HCEC 1CT (cell line): ENCODE measurements around the gene APCDD1L.

Experiments used
- DNase-seq: peaks from one replicate; pipeline ENCODE4 v3.0.0-alpha.2; 2017

The APCDD1L gene

GRCh38 chr20:58482416-58482815 is 32.8 kb downstream of the APCDD1L start:
- no peak for DNase-seq

GRCh38 chr20:58481481-58482021 is 33.6 kb downstream of the APCDD1L start:
- peak; percentile 3 for DNase-seq

GRCh38 chr20:58480551-58481336 is 34.5 kb downstream of the APCDD1L start:
- DNase-seq, result no peak

- no peak for DNase-seq
Observed at GRCh38 chr20:58479726-58480440, 35.3 kb downstream of the APCDD1L start.

GRCh38 chr20:58478141-58478805 is 36.9 kb downstream of the APCDD1L start:
- no peak for DNase-seq

- no peak for DNase-seq
Observed at GRCh38 chr20:58475466-58475865, 39.7 kb downstream of the APCDD1L start.

- DNase-seq, result no peak
Observed at GRCh38 chr20:58473453-58474425, 41.5 kb downstream of the APCDD1L start.

GRCh38 chr20:58472273-58473018 is 42.8 kb downstream of the APCDD1L start:
- no peak for DNase-seq

- DNase-seq, result no peak
Observed at GRCh38 chr20:58471193-58472164, 43.7 kb downstream of the APCDD1L start.

- DNase-seq, result no peak
Observed at GRCh38 chr20:58470336-58471192, 44.6 kb downstream of the APCDD1L start.

- no peak for DNase-seq
Observed at GRCh38 chr20:58469616-58470015, 45.6 kb downstream of the APCDD1L start.

- no peak for DNase-seq
Observed at GRCh38 chr20:58467572-58468527, 47.3 kb downstream of the APCDD1L start.

GRCh38 chr20:58466729-58467571 is 48.2 kb downstream of the APCDD1L start:
- DNase-seq, result no peak

GRCh38 chr20:58466095-58466708 is 49.0 kb downstream of the APCDD1L start:
- DNase-seq, result no peak

GRCh38 chr20:58464838-58465237 is 50.4 kb downstream of the APCDD1L start:
- no peak for DNase-seq

GRCh38 chr20:58463256-58463655 is 51.9 kb downstream of the APCDD1L start:
- DNase-seq, result no peak

GRCh38 chr20:58461899-58462298 is 53.3 kb downstream of the APCDD1L start:
- DNase-seq, result no peak
